Esophagus squamous epithelium (tissue), 4 donors: ENCODE results near the gene SCAMP2.
A peak's percentile ranks its signal among the peaks of the same experiment; 100 is the strongest.

Experiments
- CTCF ChIP-seq, 6 experiments: fragments of 450-650 bp in 4 of 6; fragments of 200-600 bp in 2 of 6; sonication (generic) in 2 of 6; IDR thresholded peaks; one replicate each; pipeline ENCODE4 v1.5.1; 2016 to 2019; ENCODE audit warnings: antibody characterized with exemption in 6 of 6, mild to moderate bottlenecking in 4 of 6, moderate library complexity in 4 of 6
- POLR2A ChIP-seq, 4 donors: fragments of 450-650 bp; IDR thresholded peaks; one replicate each; pipeline ENCODE4 v1.6.1; 2017; ENCODE audit warnings: antibody characterized with exemption in 4 of 4, mild to moderate bottlenecking in 4 of 4, moderate library complexity in 3 of 4

DNA sequence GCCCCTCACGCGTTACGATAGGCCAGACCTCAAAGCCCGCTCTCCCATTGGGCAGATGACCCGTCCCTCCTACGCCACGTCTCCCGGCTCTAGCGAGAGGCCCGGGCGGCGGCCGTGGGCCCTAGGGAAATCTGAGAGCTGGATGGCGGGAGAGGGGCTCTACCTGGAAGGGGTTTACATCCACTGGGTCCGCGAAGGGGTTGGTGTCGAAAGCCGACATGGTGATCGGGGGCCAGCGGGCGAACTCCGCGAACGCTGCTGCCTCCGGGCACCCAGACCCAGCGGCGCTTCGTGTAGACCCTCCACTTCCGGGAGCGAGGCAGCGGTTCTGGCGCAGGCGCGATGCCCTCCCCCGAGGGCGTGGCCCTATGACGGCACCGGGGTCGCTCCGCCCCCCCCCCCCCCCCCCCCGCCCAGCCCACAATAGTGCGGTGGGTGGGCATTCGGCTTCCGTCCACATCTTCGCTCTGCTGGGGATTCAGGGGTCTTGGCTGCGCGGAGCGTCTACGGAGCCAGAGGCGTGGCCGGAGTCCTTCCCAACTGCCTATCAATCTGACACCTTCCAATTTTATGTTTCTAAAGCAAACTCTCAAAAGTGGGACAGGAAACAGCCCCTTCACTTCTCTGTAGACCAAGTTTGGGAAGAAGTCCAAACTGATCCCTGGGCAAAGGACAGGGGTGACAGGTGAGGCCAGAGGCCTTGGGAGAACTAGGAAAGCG, at the start of gene SCAMP2:
- TF ChIP-seq CTCF (IDR thresholded peaks at IDR 0.05): no peak
- TF ChIP-seq POLR2A (IDR thresholded peaks at IDR 0.05): peak in 3 of 4 donors; percentile 53 to 85 (median 72)
